Sigmoid colon (tissue), 4 donors: ENCODE results near the gene CARD11.

ENCODE experiments used
- POLR2A ChIP-seq, 2 donors: fragments of 450-650 bp; IDR thresholded peaks; one replicate each; pipeline ENCODE4 v1.6.1; 2016; ENCODE audit warnings: antibody characterized with exemption in 2 of 2, mild to moderate bottlenecking in 2 of 2, moderate library complexity in 2 of 2
- POLR2AphosphoS5 ChIP-seq, 4 donors: sonication (generic); formaldehyde crosslinking; IDR thresholded peaks; one replicate each; pipeline ENCODE4 v1.6.1; 2017; ENCODE audit warnings: antibody characterized with exemption in 4 of 4
- TF ChIP-seq, protein P1 (sequence below), 4 experiments: fragments of 450-650 bp in 3 of 4; fragments of 200-600 bp in 1 of 4; IDR thresholded peaks; one replicate each; pipeline ENCODE4 v1.5.1; 2016 to 2019; ENCODE audit warnings: antibody characterized with exemption in 4 of 4, mild to moderate bottlenecking in 3 of 4, moderate library complexity in 2 of 4

DNA sequence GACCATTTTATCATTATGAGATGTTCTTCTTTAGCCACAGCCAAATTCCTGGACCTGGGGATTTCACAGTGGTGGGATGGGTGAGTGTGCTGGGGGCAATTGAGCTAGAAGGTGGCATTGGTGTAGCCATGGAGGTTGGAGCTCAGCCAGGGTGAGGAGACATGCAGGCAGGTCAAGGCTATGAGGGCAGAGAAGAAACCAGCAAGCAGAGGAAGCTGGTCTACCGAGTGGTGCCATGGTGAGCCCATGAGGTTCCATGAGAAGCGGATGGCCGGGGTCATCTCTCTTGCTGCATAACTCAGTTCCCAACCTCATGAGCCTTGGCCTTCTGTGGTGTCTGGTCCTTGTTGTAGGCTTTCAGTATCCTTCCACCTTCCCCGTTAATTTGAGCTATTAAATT lies 91.4 kb downstream of the CARD11 start:
- TF ChIP-seq, protein P1, sequence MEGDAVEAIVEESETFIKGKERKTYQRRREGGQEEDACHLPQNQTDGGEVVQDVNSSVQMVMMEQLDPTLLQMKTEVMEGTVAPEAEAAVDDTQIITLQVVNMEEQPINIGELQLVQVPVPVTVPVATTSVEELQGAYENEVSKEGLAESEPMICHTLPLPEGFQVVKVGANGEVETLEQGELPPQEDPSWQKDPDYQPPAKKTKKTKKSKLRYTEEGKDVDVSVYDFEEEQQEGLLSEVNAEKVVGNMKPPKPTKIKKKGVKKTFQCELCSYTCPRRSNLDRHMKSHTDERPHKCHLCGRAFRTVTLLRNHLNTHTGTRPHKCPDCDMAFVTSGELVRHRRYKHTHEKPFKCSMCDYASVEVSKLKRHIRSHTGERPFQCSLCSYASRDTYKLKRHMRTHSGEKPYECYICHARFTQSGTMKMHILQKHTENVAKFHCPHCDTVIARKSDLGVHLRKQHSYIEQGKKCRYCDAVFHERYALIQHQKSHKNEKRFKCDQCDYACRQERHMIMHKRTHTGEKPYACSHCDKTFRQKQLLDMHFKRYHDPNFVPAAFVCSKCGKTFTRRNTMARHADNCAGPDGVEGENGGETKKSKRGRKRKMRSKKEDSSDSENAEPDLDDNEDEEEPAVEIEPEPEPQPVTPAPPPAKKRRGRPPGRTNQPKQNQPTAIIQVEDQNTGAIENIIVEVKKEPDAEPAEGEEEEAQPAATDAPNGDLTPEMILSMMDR (IDR thresholded peaks at IDR 0.05): no peak
- TF ChIP-seq POLR2AphosphoS5 (IDR thresholded peaks at IDR 0.05) (no peak), POLR2A (IDR thresholded peaks at IDR 0.05) (no peak)
